Neural cell (in vitro differentiated cells): ENCODE results near the gene TMEM273. TPM values are rescaled to one million over a fixed set of nuclear protein-coding genes. Genes with fewer than 3 reads are reported as not detected.

Experiments
- H2AFZ ChIP-seq: fragments of 200-600, 300-800 bp; sonication (generic), shearing (Covaris generic); 2 replicates; pipeline ENCODE4 v1.6.0; 2014; ENCODE audit warnings: low read depth, mild to moderate bottlenecking, antibody characterized with exemption, low read length, moderate library complexity
- H3F3A ChIP-seq: fragments of 200-600 bp; shearing (Covaris generic); 2 replicates; pipeline ENCODE4 v1.6.1; 2016; ENCODE audit warnings: mild to moderate bottlenecking, moderate library complexity, mixed read lengths, antibody characterized with exemption, low read length; ENCODE audit not compliant: insufficient read depth, poor library complexity, severe bottlenecking
- H3K27ac ChIP-seq: fragments of 200-600, 300-800 bp; sonication (generic), shearing (Covaris generic); 2 replicates; pipeline ENCODE4 v1.5.1; 2014; ENCODE audit warnings: mild to moderate bottlenecking, low read length, moderate library complexity
- H3K27me3 ChIP-seq: fragments of 300-800, 200-600 bp; sonication (generic), shearing (Covaris generic); 2 replicates; pipeline ENCODE4 v1.6.0; 2014; ENCODE audit warnings: mild to moderate bottlenecking, low read depth, low read length, moderate library complexity; ENCODE audit not compliant: insufficient read depth
- H3K36me3 ChIP-seq: fragments of 300-800, 200-600 bp; sonication (generic), shearing (Covaris generic); 2 replicates; pipeline ENCODE4 v1.5.1; 2014; ENCODE audit warnings: mild to moderate bottlenecking, antibody characterized with exemption, low read length, moderate library complexity; ENCODE audit not compliant: insufficient read depth
- H3K4me2 ChIP-seq: fragments of 300-800, 200-600 bp; sonication (generic), shearing (Covaris generic); 2 replicates; pipeline ENCODE4 v1.6.0; 2014; ENCODE audit warnings: mild to moderate bottlenecking, low read length
- H3K4me3 ChIP-seq: fragments of 300-800, 200-600 bp; sonication (generic), shearing (Covaris generic); 2 replicates; pipeline ENCODE4 v1.5.1; 2014; ENCODE audit warnings: mild to moderate bottlenecking, low read length, moderate library complexity
- H3K79me2 ChIP-seq: fragments of 200-600 bp; shearing (Covaris generic); replicated peaks from 2 replicates; pipeline ENCODE4 v1.6.0; 2014; ENCODE audit warnings: mild to moderate bottlenecking, low read length, moderate library complexity; ENCODE audit not compliant: insufficient read depth
- H3K9ac ChIP-seq: fragments of 300-800, 200-600 bp; sonication (generic), shearing (Covaris generic); 2 replicates; pipeline ENCODE4 v1.6.1; 2016; ENCODE audit warnings: mild to moderate bottlenecking, low read length, mixed read lengths
- H3K9me2 ChIP-seq: fragments of 200-600 bp; shearing (Covaris generic); 2 replicates; pipeline ENCODE4 v1.6.1; 2016; ENCODE audit warnings: mild to moderate bottlenecking, low read length, mixed read lengths; ENCODE audit not compliant: insufficient read depth
- H3K9me3 ChIP-seq: fragments of 200-600, 300-800 bp; sonication (generic), shearing (Covaris generic); 2 replicates; pipeline ENCODE4 v1.6.1; 2016; ENCODE audit warnings: mild to moderate bottlenecking, mixed run types, low read length, moderate library complexity, mixed read lengths
- H4K20me1 ChIP-seq: fragments of 200-600 bp; shearing (Covaris generic); 2 replicates; pipeline ENCODE4 v1.6.1; 2016; ENCODE audit warnings: mild to moderate bottlenecking, mixed run types; ENCODE audit not compliant: insufficient read depth
- EP300 ChIP-seq: fragments of 450-650 bp; conservative IDR thresholded peaks from 2 replicates; pipeline ENCODE4 v1.6.1; 2014; ENCODE audit warnings: antibody characterized with exemption, mild to moderate bottlenecking, moderate library complexity; ENCODE audit not compliant: poor library complexity, severe bottlenecking
- EZH2 ChIP-seq: fragments of 200-600, 300-800 bp; shearing (Covaris generic), sonication (generic); IDR thresholded peaks from 2 replicates; pipeline ENCODE4 v1.6.1; 2014; ENCODE audit warnings: antibody characterized with exemption, low read length, borderline replicate concordance, mild to moderate bottlenecking; ENCODE audit not compliant: insufficient read depth, poor library complexity, severe bottlenecking
- MXI1 ChIP-seq: fragments of 450-650 bp; conservative IDR thresholded peaks from 2 replicates; pipeline ENCODE4 v1.6.1; 2014; ENCODE audit warnings: antibody characterized with exemption, mild to moderate bottlenecking; ENCODE audit not compliant: poor library complexity, severe bottlenecking
- POLR2AphosphoS5 ChIP-seq: IDR thresholded peaks from 2 replicates; pipeline ENCODE4 v1.6.1; 2012
- RAD21 ChIP-seq: fragments of 450-650 bp; conservative IDR thresholded peaks from 2 replicates; pipeline ENCODE4 v1.6.1; 2014; ENCODE audit warnings: antibody characterized with exemption, mild to moderate bottlenecking, moderate library complexity
- SMC3 ChIP-seq: fragments of 450-650 bp; conservative IDR thresholded peaks from 2 replicates; pipeline ENCODE4 v1.6.1; 2014; ENCODE audit warnings: antibody characterized with exemption, mild to moderate bottlenecking, moderate library complexity; ENCODE audit not compliant: poor library complexity
- TAF1 ChIP-seq: IDR thresholded peaks from 2 replicates; pipeline ENCODE4 v1.6.1; 2012; ENCODE audit warnings: low read depth
- polyA plus RNA-seq: library from polyadenylated mRNA; depleted of rRNA; stranded (reverse); fragments of >200 nt; gene quantifications from 2 replicates; pipeline ENCODE4 v1.2.3, GENCODE V29; 2014
- TF ChIP-seq, protein P1 (sequence below): IDR thresholded peaks from 2 replicates; pipeline ENCODE4 v1.6.1; 2012; ENCODE audit warnings: borderline replicate concordance
- TF ChIP-seq, protein P2 (sequence below): fragments of 450-650 bp; IDR thresholded peaks from 2 replicates; pipeline ENCODE4 v1.5.1; 2014; ENCODE audit warnings: antibody characterized with exemption, mild to moderate bottlenecking, moderate library complexity; ENCODE audit not compliant: poor library complexity, severe bottlenecking

TMEM273 gene
- polyA plus RNA-seq, 1 donor from 2014 or later: not detected

DNA sequence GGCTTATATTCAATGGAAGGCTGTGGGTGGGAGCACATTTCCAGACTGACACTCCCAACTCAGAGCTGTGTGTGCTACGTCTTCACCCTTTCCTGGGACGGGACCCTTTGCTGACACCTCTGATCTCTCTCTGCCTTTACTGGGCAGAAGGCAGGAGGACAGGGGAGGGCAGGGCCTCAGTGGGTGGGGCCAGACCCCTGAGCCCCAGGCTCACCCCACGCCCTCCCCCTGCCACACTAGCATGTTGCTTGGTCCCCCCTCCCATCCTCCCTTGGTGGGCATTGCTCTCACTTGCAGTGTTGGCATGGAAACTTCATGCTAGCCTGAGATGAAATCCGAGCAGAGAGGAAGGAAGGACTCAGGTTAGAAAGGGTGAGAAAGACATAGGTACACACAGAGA, 18.4 kb downstream of the TMEM273 start:
- Histone ChIP-seq H3K9ac (no peak overlapping the region), H3K4me2 (no peak overlapping the region), H3F3A (no peaks in the 10 kb centered on the region), H3K36me3 (no peaks in the 10 kb centered on the region), H4K20me1 (no peaks in the 10 kb centered on the region), H3K9me2 (no peaks in the 10 kb centered on the region), H3K27ac (no peak overlapping the region), H3K79me2 (no peaks in the 10 kb centered on the region), H3K4me3 (no peak overlapping the region), H3K27me3 (no peaks in the 10 kb centered on the region), H2AFZ (no peak overlapping the region), H3K9me3 (no peaks in the 10 kb centered on the region)
- no peak for TF ChIP-seq TAF1
- no peak for TF ChIP-seq POLR2AphosphoS5
- TF ChIP-seq EP300: no peak
- no peak for TF ChIP-seq SMC3
- TF ChIP-seq, protein P1, sequence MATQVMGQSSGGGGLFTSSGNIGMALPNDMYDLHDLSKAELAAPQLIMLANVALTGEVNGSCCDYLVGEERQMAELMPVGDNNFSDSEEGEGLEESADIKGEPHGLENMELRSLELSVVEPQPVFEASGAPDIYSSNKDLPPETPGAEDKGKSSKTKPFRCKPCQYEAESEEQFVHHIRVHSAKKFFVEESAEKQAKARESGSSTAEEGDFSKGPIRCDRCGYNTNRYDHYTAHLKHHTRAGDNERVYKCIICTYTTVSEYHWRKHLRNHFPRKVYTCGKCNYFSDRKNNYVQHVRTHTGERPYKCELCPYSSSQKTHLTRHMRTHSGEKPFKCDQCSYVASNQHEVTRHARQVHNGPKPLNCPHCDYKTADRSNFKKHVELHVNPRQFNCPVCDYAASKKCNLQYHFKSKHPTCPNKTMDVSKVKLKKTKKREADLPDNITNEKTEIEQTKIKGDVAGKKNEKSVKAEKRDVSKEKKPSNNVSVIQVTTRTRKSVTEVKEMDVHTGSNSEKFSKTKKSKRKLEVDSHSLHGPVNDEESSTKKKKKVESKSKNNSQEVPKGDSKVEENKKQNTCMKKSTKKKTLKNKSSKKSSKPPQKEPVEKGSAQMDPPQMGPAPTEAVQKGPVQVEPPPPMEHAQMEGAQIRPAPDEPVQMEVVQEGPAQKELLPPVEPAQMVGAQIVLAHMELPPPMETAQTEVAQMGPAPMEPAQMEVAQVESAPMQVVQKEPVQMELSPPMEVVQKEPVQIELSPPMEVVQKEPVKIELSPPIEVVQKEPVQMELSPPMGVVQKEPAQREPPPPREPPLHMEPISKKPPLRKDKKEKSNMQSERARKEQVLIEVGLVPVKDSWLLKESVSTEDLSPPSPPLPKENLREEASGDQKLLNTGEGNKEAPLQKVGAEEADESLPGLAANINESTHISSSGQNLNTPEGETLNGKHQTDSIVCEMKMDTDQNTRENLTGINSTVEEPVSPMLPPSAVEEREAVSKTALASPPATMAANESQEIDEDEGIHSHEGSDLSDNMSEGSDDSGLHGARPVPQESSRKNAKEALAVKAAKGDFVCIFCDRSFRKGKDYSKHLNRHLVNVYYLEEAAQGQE: no peak
- TF ChIP-seq RAD21: no peak
- TF ChIP-seq, protein P2, sequence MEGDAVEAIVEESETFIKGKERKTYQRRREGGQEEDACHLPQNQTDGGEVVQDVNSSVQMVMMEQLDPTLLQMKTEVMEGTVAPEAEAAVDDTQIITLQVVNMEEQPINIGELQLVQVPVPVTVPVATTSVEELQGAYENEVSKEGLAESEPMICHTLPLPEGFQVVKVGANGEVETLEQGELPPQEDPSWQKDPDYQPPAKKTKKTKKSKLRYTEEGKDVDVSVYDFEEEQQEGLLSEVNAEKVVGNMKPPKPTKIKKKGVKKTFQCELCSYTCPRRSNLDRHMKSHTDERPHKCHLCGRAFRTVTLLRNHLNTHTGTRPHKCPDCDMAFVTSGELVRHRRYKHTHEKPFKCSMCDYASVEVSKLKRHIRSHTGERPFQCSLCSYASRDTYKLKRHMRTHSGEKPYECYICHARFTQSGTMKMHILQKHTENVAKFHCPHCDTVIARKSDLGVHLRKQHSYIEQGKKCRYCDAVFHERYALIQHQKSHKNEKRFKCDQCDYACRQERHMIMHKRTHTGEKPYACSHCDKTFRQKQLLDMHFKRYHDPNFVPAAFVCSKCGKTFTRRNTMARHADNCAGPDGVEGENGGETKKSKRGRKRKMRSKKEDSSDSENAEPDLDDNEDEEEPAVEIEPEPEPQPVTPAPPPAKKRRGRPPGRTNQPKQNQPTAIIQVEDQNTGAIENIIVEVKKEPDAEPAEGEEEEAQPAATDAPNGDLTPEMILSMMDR: no peak
- no peak for TF ChIP-seq EZH2
- no peak for TF ChIP-seq MXI1

DNA sequence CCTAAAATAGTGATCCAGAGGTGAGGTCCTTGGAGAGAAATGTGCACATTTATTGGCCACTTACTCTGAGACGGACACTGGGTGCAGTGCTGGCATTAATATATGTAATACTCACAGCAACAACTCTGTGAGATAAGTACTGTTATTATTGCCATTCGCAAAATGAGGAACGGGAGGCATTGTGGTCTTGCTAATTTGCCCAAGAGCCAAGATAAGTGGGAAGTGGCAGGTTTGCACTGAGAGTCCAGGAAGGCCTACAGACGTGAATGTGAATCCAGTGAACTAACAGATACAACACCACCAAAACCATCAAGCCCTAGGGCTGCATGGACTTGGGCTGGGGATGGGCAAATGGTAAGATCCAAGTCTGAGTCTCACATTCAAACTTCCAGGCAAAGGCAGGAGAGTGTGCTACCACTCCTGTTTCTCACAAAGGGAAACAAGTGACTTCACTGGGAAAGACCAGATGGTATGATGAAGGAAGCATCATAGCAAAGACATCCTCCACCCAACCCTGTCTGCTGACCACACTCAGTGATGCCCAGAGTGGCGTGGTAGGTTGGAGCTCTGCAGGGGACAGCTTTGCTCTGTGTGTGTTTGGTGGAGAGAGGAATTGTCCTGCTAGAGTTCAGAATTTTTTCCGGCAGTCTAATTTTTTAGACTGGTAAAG, 19.2 kb downstream of the TMEM273 start:
- TF ChIP-seq POLR2AphosphoS5: no peak
- no peak for TF ChIP-seq MXI1
- TF ChIP-seq EZH2: no peak
- TF ChIP-seq TAF1: no peak
- TF ChIP-seq, protein P2: no peak
- no peak overlapping the region for H3K27ac ChIP-seq
- no peak overlapping the region for H3K4me2 ChIP-seq
- no peaks in the 10 kb centered on the region for H4K20me1 ChIP-seq
- H3K27me3 ChIP-seq: no peaks in the 10 kb centered on the region
- H3K9ac ChIP-seq: no peak overlapping the region
- H3K4me3 ChIP-seq: no peak overlapping the region
- H3K9me2 ChIP-seq: no peaks in the 10 kb centered on the region
- H3K36me3 ChIP-seq: no peaks in the 10 kb centered on the region
- no peaks in the 10 kb centered on the region for H3F3A ChIP-seq
- H3K9me3 ChIP-seq: no peaks in the 10 kb centered on the region
- no peak overlapping the region for H2AFZ ChIP-seq
- no peaks in the 10 kb centered on the region for H3K79me2 ChIP-seq
